Measurements from ENCODE around the gene RAD18. TPM values are rescaled to one million over a fixed set of nuclear protein-coding genes. Genes with fewer than 3 reads are reported as not detected.
A peak's percentile ranks its signal among the peaks of the same experiment; 100 is the strongest.

The RAD18 gene
- total RNA-seq, 3 donors from 2014 or later: 8.6 to 26.3 (median 13.4) TPM

DNA sequence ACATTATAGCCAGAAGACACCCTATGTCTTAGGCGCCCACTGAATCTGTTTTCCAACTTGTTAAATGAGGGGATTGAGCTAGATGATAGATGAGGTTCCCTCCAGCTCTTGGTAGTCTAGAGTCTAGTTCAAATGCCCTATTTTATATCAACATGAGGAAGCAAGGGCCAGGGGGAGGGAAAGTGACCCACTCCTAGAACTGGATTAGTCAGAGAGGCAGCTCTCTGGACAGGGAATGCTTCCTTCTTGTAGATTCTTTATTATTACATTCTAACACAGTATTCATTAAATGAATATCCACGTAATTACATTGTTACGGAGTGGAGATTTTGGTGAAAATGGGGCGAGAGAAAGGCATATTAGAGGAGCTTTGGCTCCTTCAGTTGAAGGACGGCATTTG is 89.5 kb downstream of the RAD18 start:
- H3K27me3 ChIP-seq: no peaks in the 10 kb centered on the region
- H3K36me3 ChIP-seq: no peaks in the 10 kb centered on the region
- no peaks in the 10 kb centered on the region for H3K4me1 ChIP-seq
- DNase-seq (ENCODE audit: low spot score in 2 of 2): no peak
- intact Hi-C loops (cut with DNase I; ENCODE audit: low total_unique reads): no loop called here
- no peak overlapping the region for H3K4me3 ChIP-seq
- TF ChIP-seq POLR2A (IDR thresholded peaks at IDR 0.05) (no peak), POLR2AphosphoS5 (IDR thresholded peaks at IDR 0.05) (no peak)
- TF ChIP-seq, protein P1, sequence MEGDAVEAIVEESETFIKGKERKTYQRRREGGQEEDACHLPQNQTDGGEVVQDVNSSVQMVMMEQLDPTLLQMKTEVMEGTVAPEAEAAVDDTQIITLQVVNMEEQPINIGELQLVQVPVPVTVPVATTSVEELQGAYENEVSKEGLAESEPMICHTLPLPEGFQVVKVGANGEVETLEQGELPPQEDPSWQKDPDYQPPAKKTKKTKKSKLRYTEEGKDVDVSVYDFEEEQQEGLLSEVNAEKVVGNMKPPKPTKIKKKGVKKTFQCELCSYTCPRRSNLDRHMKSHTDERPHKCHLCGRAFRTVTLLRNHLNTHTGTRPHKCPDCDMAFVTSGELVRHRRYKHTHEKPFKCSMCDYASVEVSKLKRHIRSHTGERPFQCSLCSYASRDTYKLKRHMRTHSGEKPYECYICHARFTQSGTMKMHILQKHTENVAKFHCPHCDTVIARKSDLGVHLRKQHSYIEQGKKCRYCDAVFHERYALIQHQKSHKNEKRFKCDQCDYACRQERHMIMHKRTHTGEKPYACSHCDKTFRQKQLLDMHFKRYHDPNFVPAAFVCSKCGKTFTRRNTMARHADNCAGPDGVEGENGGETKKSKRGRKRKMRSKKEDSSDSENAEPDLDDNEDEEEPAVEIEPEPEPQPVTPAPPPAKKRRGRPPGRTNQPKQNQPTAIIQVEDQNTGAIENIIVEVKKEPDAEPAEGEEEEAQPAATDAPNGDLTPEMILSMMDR (IDR thresholded peaks at IDR 0.05): no peak
- no peaks in the 10 kb centered on the region for H3K9me3 ChIP-seq
- peak overlapping the region in 1 of 2 donors; percentile 12 for H3K27ac ChIP-seq

DNA sequence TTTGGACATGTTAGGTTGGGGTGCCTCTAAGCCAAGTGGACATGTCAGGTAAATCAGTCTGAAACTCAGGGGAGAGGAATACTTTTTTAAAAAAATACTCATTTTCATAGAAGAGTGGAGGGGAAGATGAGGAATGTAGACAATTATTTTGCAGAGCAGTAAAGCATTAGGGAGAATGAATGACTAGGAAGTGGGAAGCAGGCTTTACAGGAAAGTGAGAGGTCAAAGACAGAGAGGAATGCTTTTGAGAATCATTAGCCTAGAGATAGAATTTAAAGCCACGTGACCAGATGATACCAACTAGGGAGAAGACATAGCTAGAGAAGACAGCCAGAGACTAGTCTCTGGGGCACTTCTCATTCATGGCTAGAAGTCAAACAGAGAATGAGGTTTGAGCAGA is 91.0 kb downstream of the RAD18 start:
- H3K27me3 ChIP-seq: no peaks in the 10 kb centered on the region
- H3K4me3 ChIP-seq: no peak overlapping the region
- intact Hi-C loops (cut with DNase I; ENCODE audit: low total_unique reads): no loop called here
- no peaks in the 10 kb centered on the region for H3K9me3 ChIP-seq
- H3K27ac ChIP-seq: no peak overlapping the region
- H3K4me1 ChIP-seq: no peaks in the 10 kb centered on the region
- TF ChIP-seq, protein P1 (IDR thresholded peaks at IDR 0.05): no peak
- no peak for TF ChIP-seq POLR2A (IDR thresholded peaks at IDR 0.05)
- TF ChIP-seq POLR2AphosphoS5 (IDR thresholded peaks at IDR 0.05): no peak
- H3K36me3 ChIP-seq: no peaks in the 10 kb centered on the region
- DNase-seq (ENCODE audit: low spot score in 2 of 2): no peak

DNA sequence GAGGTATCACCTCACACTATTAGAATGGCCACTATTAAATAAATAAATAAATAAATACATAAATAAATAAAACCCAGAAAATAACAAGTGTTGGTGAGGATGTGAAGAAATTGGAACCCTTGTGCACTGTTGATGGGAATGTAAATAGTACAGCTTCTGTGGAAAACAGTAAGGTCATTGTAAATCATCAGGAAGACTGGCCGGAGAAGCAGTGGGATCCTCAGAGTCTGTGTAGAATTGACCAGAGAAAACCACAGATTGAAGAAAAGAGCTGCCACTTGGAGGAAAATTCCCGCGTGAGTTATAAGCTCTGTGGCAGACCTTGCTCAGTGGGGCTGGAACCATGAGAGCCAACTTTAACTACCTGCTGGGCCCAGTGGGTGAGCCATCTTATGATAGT is 92.0 kb downstream of the RAD18 start:
- H3K4me3 ChIP-seq: no peak overlapping the region
- no peak for DNase-seq (ENCODE audit: low spot score in 2 of 2)
- intact Hi-C loops (cut with DNase I; ENCODE audit: low total_unique reads): no loop called here
- no peak overlapping the region for H3K27ac ChIP-seq
- no peaks in the 10 kb centered on the region for H3K27me3 ChIP-seq
- no peaks in the 10 kb centered on the region for H3K36me3 ChIP-seq
- H3K4me1 ChIP-seq: no peaks in the 10 kb centered on the region
- no peaks in the 10 kb centered on the region for H3K9me3 ChIP-seq
- TF ChIP-seq POLR2A (IDR thresholded peaks at IDR 0.05) (no peak), POLR2AphosphoS5 (IDR thresholded peaks at IDR 0.05) (no peak)
- TF ChIP-seq, protein P1 (IDR thresholded peaks at IDR 0.05): no peak

- intact Hi-C loops (cut with DNase I; ENCODE audit: low total_unique reads): no loop called here
- no peak for DNase-seq (ENCODE audit: low spot score in 2 of 2)
- Histone ChIP-seq H3K27me3 (no peaks in the 10 kb centered on the region), H3K36me3 (no peaks in the 10 kb centered on the region), H3K4me1 (no peaks in the 10 kb centered on the region), H3K4me3 (no peak overlapping the region), H3K9me3 (no peaks in the 10 kb centered on the region), H3K27ac (no peak overlapping the region)
- TF ChIP-seq POLR2A (IDR thresholded peaks at IDR 0.05): no peak
- TF ChIP-seq, protein P1 (IDR thresholded peaks at IDR 0.05): no peak
- no peak for TF ChIP-seq POLR2AphosphoS5 (IDR thresholded peaks at IDR 0.05)
These were observed 93.1 kb downstream of the RAD18 start for GRCh38 chr3:8870134-8870533.

GRCh38 chr3:8869613-8870012 is 93.7 kb downstream of the RAD18 start:
- Histone ChIP-seq H3K36me3 (no peaks in the 10 kb centered on the region), H3K27ac (no peak overlapping the region), H3K9me3 (no peaks in the 10 kb centered on the region), H3K4me1 (no peaks in the 10 kb centered on the region), H3K4me3 (no peak overlapping the region), H3K27me3 (no peaks in the 10 kb centered on the region)
- no peak for DNase-seq (ENCODE audit: low spot score in 2 of 2)
- TF ChIP-seq POLR2A (IDR thresholded peaks at IDR 0.05): no peak
- TF ChIP-seq, protein P1 (IDR thresholded peaks at IDR 0.05): no peak
- intact Hi-C loops (cut with DNase I; ENCODE audit: low total_unique reads): no loop called here
